ENCODE measurements around the gene CEP20. TPM values are rescaled to one million over a fixed set of nuclear protein-coding genes. Genes with fewer than 3 reads are reported as not detected.

The CEP20 gene
- total and polyA plus RNA-seq, 2 experiments from 2014 or later, result 53.8 to 63.9 TPM

GRCh38 chr16:15837761-15838160, 50.6 kb downstream of the CEP20 start:
- Histone ChIP-seq H3K36me3 (ENCODE audit: low read depth) (no peaks in the 10 kb centered on the region), H3K27me3 (replicated peaks; ENCODE audit: insufficient read depth) (peaks cover 16% of the 10 kb centered on the region; the same call in 1 of the 2 replicates), H3K9me3 (ENCODE audit: low read depth) (no peaks in the 10 kb centered on the region), H4K20me1 (ENCODE audit: insufficient read depth) (no peaks in the 10 kb centered on the region), H3F3A (ENCODE audit: insufficient read depth) (no peaks in the 10 kb centered on the region), H3K4me1 (ENCODE audit: insufficient read depth) (no peaks in the 10 kb centered on the region), H3K79me2 (ENCODE audit: insufficient read depth) (no peaks in the 10 kb centered on the region), H3K9me2 (ENCODE audit: insufficient read depth) (no peaks in the 10 kb centered on the region), H2AFZ (no peak overlapping the region), H3K27ac (no peak overlapping the region), H3K4me3 (no peak overlapping the region), H3K4me2 (ENCODE audit: unreplicated experiment) (no peak overlapping the region), H3K9ac (no peak overlapping the region)
- 75 to 78% methylated on average over 11 of the region's 11 CpGs for WGBS, 2 experiments (ENCODE audit: low coverage in 1 of 2, low lambda C conversion rate in 2 of 2, missing lambda C conversion rate in 2 of 2)
- no peak for DNase-seq
- in situ Hi-C loops (cut with MboI), result no loop called here
- TF ChIP-seq EZH2 (IDR thresholded peaks at IDR 0.05; ENCODE audit: insufficient read depth, poor library complexity, severe bottlenecking), result no peak
- TF ChIP-seq EZH2phosphoT487 (IDR thresholded peaks at IDR 0.05; ENCODE audit: insufficient read depth, low read depth), result no peak

GRCh38 chr16:15836965-15837611, 51.3 kb downstream of the CEP20 start:
- H3K36me3 ChIP-seq (ENCODE audit: low read depth), result no peaks in the 10 kb centered on the region
- H3K9ac ChIP-seq, result no peak overlapping the region
- no peaks in the 10 kb centered on the region for H3F3A ChIP-seq (ENCODE audit: insufficient read depth)
- H3K9me2 ChIP-seq (ENCODE audit: insufficient read depth), result no peaks in the 10 kb centered on the region
- no peaks in the 10 kb centered on the region for H4K20me1 ChIP-seq (ENCODE audit: insufficient read depth)
- no peak overlapping the region for H3K27ac ChIP-seq
- H3K79me2 ChIP-seq (ENCODE audit: insufficient read depth), result no peaks in the 10 kb centered on the region
- H3K27me3 ChIP-seq (replicated peaks; ENCODE audit: insufficient read depth), result peaks cover 16% of the 10 kb centered on the region; the same call in 1 of the 2 replicates
- no peaks in the 10 kb centered on the region for H3K9me3 ChIP-seq (ENCODE audit: low read depth)
- H3K4me2 ChIP-seq (ENCODE audit: unreplicated experiment), result no peak overlapping the region
- no peaks in the 10 kb centered on the region for H3K4me1 ChIP-seq (ENCODE audit: insufficient read depth)
- H3K4me3 ChIP-seq, result no peak overlapping the region
- 73 to 78% methylated on average over 10 of the region's 10 CpGs for WGBS, 2 experiments (ENCODE audit: low coverage in 1 of 2, low lambda C conversion rate in 2 of 2, missing lambda C conversion rate in 2 of 2)
- no peak for TF ChIP-seq EZH2 (IDR thresholded peaks at IDR 0.05; ENCODE audit: insufficient read depth, poor library complexity, severe bottlenecking)
- TF ChIP-seq EZH2phosphoT487 (IDR thresholded peaks at IDR 0.05; ENCODE audit: insufficient read depth, low read depth), result no peak
- in situ Hi-C loops (cut with MboI), result no loop called here
- DNase-seq, result no peak
- H2AFZ ChIP-seq, result no peak overlapping the region

GRCh38 chr16:15836074-15836473, 52.3 kb downstream of the CEP20 start:
- no peak overlapping the region for H3K9ac ChIP-seq
- no peaks in the 10 kb centered on the region for H3F3A ChIP-seq (ENCODE audit: insufficient read depth)
- TF ChIP-seq EZH2 (IDR thresholded peaks at IDR 0.05; ENCODE audit: insufficient read depth, poor library complexity, severe bottlenecking), result no peak
- no peak for TF ChIP-seq EZH2phosphoT487 (IDR thresholded peaks at IDR 0.05; ENCODE audit: insufficient read depth, low read depth)
- no peak overlapping the region for H2AFZ ChIP-seq
- no peaks in the 10 kb centered on the region for H3K79me2 ChIP-seq (ENCODE audit: insufficient read depth)
- H3K4me3 ChIP-seq, result no peak overlapping the region
- no peaks in the 10 kb centered on the region for H4K20me1 ChIP-seq (ENCODE audit: insufficient read depth)
- H3K9me2 ChIP-seq (ENCODE audit: insufficient read depth), result no peaks in the 10 kb centered on the region
- H3K27me3 ChIP-seq (replicated peaks; ENCODE audit: insufficient read depth), result peaks cover 18% of the 10 kb centered on the region; the same call in 1 of the 2 replicates
- H3K4me1 ChIP-seq (ENCODE audit: insufficient read depth), result no peaks in the 10 kb centered on the region
- 63 to 71% methylated on average over 6 of the region's 6 CpGs for WGBS, 2 experiments (ENCODE audit: low coverage in 1 of 2, low lambda C conversion rate in 2 of 2, missing lambda C conversion rate in 2 of 2)
- H3K4me2 ChIP-seq (ENCODE audit: unreplicated experiment), result no peak overlapping the region
- in situ Hi-C loops (cut with MboI), result no loop called here
- H3K36me3 ChIP-seq (ENCODE audit: low read depth), result no peaks in the 10 kb centered on the region
- no peak overlapping the region for H3K27ac ChIP-seq
- no peaks in the 10 kb centered on the region for H3K9me3 ChIP-seq (ENCODE audit: low read depth)
- no peak for DNase-seq

GRCh38 chr16:15835136-15835878, 53.1 kb downstream of the CEP20 start:
- Histone ChIP-seq H3F3A (ENCODE audit: insufficient read depth) (no peaks in the 10 kb centered on the region), H4K20me1 (ENCODE audit: insufficient read depth) (no peaks in the 10 kb centered on the region), H3K4me2 (ENCODE audit: unreplicated experiment) (no peak overlapping the region), H3K27ac (no peak overlapping the region), H3K27me3 (replicated peaks; ENCODE audit: insufficient read depth) (peaks cover 18% of the 10 kb centered on the region; the same call in 1 of the 2 replicates), H3K9me2 (ENCODE audit: insufficient read depth) (no peaks in the 10 kb centered on the region), H3K4me3 (no peak overlapping the region), H2AFZ (no peak overlapping the region), H3K4me1 (ENCODE audit: insufficient read depth) (no peaks in the 10 kb centered on the region), H3K79me2 (ENCODE audit: insufficient read depth) (no peaks in the 10 kb centered on the region), H3K36me3 (ENCODE audit: low read depth) (no peaks in the 10 kb centered on the region), H3K9me3 (ENCODE audit: low read depth) (no peaks in the 10 kb centered on the region), H3K9ac (no peak overlapping the region)
- in situ Hi-C loops (cut with MboI), result no loop called here
- TF ChIP-seq EZH2phosphoT487 (IDR thresholded peaks at IDR 0.05; ENCODE audit: insufficient read depth, low read depth) (no peak), EZH2 (IDR thresholded peaks at IDR 0.05; ENCODE audit: insufficient read depth, poor library complexity, severe bottlenecking) (no peak)
- DNase-seq, result no peak
- 47 to 52% methylated on average over 2 of the region's 2 CpGs for WGBS, 2 experiments (ENCODE audit: low coverage in 1 of 2, low lambda C conversion rate in 2 of 2, missing lambda C conversion rate in 2 of 2)
